Hematopoietic multipotent progenitor cell treated with erythropoietin and hydrocortisone succinate and interleukin-3 and kit ligand, for 8 days (in vitro differentiated cells): ENCODE results near the gene RPP21.

ENCODE experiments used
- DNase-seq: peaks from one replicate; pipeline ENCODE4 v3.0.0-alpha.2; 2015

Gene RPP21

DNA sequence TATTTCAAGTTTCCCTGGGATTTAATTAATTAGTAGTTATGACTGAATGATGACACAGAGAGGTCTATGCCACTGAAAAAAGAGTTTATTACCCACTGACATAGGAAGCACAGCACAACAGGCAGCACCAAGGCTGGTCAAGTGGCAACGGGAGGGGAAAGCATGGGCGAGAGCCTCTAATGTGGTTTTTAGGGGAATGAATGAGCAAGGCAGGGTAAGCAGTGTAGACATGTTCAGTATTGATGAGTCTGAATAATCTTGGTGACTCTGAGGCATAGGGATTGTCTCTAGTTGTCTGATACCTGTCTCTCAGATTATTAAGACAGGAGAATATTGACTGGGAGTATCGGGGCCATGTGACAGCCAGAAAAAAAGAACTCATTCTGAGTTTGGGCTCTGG is 46.3 kb downstream of the RPP21 start:
- no peak for DNase-seq

DNA sequence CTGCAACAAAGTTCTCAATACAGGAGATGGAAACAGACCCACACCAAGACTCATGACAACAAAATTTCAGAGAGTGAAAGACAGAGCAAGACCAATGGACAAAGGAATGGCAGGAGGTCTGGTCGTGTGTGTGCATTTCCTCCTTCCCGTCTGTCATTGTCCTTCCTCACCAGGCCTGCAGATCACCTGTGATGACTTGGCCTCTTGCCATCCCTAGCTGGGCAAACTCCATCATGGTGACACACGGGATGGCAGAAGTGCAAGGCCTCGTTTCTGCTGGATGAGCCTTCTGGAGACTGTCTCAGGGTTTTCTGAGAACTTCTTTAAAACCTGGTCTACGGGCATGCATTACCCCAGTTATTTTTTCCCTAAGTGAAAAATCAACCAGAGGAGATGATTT is 49.2 kb downstream of the RPP21 start:
- DNase-seq, result no peak
